Globus pallidus (tissue), 1 donor: ENCODE data around the gene LKAAEAR1.
"Not testable (repeated sequence)": the region's sequence is repeated elsewhere in the genome, so short reads cannot be mapped to it uniquely, and the experiment has no call there.

Source experiments
- DNase-seq: peaks from one replicate; pipeline ENCODE4 v3.0.0-alpha.2; 2015; ENCODE audit warnings: low spot score

Gene LKAAEAR1, protein sequence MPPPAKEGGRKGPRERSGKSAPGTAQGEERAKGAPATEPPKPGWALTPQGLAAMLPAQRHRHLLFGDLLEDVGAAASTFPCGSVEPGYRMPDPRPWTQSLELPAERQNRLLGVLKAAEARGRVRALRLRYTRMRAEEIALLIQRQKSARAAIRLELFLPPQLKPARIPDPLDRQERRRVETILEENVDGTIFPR

DNA sequence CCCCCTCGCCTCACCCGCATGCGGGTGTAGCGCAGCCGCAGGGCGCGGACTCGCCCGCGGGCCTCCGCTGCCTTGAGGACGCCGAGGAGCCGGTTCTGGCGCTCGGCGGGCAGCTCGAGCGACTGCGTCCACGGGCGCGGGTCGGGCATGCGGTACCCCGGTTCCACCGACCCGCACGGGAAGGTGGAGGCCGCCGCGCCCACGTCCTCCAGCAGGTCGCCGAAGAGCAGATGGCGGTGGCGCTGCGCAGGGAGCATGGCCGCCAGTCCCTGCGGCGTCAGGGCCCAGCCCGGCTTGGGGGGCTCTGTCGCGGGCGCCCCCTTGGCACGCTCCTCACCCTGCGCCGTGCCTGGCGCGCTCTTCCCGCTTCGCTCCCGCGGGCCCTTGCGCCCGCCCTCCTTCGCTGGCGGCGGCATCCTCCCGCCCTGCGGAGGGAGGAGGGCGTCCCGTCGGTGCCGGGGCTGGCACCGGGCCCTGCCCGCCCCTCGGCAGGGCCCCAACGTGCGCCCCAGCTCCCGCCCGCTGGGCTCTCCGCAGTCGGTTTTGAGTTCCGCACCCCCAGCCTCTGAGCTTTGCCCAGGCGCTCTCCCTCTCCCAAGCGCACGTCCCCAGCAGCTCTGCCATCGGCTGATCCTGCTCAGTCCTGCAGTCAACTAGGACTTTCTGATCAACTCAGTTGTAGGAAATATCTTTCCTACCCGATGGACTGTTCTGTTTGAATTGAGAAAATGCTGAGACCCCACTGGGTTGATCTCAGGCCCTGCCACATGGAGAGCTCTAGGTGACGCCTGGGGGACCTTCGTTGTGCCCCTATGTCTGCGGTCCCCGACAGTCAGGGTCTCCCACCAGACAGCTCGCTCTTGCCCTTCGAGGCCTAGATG is at the start of gene LKAAEAR1:
Gene LKAAEAR1, minus strand, starts transcription at position 595 of the 881 bp plus-strand sequence. Its CDS starts 179 bp downstream, at position 416.
- DNase-seq: no peak

DNA sequence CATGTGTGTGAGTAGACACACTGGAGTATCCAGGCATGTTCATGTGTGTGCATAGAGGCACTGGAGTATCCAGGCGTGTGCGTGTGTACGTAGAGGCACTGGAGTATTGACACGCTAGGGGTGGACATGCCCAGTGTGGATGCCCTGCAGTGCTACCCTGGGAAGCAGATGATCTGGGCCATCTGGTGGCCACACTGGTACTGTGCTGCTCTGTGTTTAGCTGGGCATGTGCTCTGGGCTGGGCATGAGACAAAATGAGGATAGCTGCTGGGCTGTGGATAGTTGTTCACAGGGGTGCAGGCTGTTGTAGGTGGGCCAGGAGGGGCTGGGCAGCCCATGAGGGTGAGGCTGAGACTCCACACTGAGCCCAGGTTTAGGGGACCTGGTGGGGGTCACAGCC is 47.2 kb upstream of the LKAAEAR1 start:
- no peak for DNase-seq

DNA sequence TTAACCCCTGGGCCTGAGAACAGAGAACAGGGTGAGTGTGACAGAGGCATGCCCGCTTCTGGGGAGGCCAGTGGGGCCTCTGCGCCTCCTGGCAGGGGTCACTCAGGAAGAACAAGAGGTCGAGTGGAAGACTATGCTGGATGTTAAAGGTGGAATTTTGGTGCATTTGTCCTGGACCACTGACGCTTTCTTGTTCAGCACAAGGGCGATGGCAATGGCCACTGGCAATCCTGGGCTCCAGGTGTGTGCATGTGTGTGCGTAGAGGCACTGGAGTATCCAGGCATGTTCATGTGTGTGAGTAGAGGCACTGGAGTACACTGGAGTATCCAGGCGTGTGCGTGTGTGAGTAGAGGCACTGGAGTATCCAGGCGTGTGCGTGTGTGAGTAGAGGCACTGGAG is 46.7 kb upstream of the LKAAEAR1 start:
- no peak for DNase-seq

DNA sequence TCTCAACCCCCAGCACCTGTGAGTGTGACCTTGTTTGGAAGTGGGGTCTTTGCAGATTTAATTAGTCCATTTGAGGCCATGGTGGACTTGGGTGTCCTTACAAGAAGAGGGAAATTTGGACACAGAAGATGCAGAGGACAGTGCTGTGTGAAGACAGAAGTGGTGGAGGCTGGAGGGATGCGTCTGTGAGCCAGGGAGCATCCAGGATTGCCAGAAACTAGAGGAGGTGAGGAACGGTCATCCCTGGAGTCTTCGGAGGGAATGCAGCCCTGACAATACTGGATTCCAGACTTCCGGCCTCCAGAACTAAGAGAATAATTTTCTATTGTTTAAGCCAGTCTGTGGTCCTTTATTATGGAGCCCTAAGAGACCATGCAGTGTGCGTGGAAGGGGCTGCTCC is 46.1 kb upstream of the LKAAEAR1 start:
- DNase-seq: no peak

DNA sequence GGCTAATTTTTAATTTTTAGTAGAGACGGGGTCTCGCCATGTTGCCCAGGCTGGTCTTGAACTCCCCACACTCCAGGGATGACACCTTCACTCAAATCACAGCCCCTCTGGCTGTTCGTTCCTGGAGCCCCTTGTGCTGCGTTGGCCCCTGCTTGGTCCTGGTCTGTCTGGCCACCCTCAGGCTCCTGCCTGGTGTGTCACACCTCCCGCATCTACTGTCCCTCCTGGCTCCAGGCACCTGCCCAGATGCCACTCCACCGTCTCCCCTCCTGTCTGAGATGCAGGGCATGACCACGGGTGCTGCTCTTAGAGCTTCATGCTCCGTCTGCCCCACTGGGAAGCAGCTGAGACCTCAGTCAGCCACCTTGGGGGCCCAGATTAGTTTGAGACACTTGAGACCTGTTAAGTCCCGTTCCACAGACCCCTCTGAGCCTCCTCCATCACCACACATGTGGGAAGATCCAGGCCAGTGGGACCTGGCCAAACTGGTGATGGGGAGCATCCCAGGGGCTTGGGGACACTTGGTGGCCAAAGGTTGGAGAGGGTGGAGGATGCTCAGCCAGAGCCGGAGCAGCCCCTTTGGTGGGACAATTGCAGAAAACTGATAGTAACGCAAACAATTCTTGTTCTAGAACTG is 45.1 kb upstream of the LKAAEAR1 start:
- DNase-seq: no peak

DNA sequence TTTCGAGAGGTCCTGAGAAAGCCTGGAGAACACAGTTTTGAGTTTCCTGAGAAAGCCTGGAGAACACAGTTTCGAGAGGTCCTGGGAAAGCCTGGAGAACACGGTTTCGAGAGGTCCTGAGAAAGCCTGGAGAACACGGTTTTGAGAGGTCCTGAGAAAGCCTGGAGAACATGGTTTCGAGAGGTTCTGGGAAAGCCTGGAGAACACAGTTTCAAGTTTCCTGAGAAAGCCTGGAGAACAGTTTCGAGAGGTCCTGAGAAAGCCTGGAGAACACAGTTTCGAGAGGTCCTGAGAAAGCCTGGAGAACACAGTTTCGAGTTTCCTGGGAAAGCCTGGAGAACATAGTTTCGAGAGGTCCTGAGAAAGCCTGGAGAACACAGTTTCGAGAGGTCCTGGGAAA is 39.3 kb upstream of the LKAAEAR1 start:
- DNase-seq: not testable (repeated sequence)

DNA sequence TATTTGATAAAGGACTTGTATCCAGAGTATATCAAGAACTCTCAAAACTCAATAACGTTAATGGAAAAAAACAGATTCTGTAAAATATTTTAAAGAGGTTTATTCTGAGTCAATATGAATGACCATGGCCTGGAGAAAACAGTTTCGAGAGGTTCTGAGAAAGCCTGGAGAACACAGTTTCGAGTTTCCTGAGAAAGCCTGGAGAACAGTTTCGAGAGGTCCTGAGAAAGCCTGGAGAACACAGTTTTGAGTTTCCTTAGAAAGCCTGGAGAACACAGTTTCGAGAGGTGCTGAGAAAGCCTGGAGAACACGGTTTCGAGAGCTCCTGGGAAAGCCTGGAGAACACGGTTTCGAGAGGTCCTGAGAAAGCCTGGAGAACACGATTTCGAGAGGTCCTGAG is 38.7 kb upstream of the LKAAEAR1 start:
- not testable (repeated sequence) for DNase-seq

DNA sequence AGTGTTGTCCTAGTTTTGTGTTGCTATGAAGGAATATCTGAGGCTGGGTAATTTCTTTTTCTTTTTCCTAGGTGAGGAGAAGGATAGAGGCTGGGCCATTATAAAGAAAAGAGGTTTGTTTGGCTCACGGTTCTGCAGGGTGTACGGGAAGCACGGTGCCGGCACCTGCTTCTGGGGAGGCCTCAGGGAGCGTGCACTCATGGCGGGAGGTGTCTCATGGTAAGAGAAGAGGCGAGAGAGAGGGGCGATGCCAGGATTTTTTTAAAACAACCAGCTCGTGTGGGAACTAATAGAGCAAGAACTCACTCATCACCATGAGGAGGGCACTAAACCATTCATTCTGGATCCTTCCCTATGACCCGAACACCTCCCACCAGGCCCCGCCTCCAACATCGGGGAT is 37.4 kb upstream of the LKAAEAR1 start:
- no peak for DNase-seq

DNA sequence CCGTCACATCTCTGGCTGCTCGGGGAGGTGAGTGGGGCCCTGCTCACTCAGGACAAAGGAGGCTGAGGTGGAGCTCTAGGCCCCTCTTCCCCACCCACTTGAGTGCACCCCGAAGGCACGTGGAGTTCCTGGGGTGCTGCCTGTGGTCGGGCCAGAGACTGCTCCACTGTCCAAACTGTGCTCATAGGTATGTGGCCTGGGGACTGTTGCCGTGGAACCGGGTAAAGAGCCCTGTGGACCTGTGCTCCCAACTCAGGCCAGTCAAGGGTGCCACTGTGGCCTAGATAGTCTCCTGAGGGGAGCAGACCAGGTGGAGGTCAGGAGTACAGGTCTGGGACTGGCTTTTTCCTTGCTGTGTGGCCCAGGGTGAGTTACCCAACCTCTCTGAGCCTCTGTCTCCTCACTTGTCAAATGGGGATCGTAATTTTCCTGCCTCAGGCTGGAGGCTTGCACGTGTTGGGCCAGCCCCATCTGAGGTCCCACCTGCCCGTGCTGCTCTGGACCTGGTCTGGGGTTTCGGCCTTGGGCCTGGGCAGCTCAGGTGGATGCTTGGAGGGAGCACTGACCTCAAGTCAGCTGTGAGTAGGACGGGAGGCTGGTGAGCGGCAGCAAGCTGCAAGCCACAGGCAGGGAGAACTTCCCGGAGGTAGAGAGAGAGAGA is 35.6 kb upstream of the LKAAEAR1 start:
- no peak for DNase-seq

DNA sequence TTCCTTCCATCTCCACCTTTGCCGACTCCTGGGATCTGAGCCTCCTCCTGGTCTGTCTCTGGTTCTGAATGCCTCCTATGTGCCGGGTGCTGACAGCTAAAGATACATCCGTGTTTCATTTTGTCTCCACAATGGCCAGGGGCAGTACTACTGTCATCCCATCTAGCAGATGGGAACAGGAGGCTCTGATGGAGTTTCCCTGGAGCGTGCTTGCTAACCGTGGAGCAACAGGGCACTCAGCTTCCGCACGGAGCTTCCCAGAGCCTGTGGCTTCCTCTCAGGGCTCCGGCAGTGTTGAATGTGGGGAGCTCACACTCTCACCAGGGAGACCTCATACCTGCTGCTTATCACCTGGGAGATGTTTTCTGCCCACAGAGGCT is 35.1 kb upstream of the LKAAEAR1 start:
- no peak for DNase-seq

DNA sequence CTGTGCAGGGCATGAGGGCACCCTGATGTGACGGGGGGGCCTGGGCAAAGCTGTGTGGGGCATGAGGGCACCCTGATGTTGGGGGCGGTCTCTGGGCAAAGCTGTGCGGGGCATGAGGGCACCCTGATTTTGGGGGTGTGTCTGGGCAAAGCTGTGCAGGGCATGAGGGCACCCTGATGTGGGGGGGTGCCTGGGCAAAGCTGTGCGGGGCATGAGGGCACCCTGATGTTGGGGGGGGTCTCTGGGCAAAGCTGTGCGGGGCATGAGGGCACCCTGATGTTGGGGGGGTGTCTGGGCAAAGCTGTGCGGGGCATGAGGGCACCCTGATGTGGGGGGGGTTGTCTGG is 33.2 kb upstream of the LKAAEAR1 start:
- DNase-seq: not testable (repeated sequence)

DNA sequence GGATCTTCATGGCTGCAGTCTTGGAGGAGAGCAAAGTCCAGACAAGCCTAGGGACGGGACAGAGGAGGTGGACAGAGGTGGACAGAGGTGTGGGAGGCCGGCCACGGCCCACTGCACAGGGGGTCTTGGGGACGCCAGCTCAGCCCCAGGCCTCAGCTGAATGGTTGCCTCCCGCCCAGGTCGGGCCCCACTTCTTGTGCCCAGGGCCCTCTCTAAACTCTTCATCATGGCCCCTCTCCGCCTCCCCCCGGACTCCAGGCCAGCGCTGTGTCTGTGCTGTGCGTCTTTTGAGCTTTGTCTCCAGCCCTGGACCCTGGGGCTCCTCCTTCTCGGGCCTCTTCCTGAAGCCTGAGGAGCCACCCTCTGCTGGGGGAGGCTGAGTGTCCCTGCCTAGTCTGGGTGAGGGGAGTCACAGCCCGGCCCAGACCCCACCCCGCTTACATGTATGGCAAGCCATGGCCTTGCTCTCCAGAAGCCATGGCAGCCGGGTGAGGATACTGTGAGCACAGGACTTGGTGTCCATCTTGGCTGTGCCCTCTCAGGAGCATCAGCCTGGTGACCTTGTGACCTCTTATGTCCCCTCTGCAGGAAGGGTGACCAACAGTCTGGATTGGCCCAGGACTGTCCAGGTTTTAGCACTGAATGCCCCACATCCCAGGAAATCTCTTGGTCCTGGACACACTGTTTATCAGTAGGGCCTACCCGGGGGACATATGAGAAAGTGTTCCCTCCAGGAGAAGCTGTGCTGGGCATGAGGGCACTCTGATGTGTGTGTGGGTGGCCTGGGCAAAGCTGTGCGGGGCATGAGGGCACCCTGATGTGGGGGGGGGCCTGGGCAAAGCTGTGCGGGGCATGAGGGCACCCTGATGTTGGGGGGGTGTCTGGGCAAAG is 32.6 kb upstream of the LKAAEAR1 start:
- no peak for DNase-seq

DNA sequence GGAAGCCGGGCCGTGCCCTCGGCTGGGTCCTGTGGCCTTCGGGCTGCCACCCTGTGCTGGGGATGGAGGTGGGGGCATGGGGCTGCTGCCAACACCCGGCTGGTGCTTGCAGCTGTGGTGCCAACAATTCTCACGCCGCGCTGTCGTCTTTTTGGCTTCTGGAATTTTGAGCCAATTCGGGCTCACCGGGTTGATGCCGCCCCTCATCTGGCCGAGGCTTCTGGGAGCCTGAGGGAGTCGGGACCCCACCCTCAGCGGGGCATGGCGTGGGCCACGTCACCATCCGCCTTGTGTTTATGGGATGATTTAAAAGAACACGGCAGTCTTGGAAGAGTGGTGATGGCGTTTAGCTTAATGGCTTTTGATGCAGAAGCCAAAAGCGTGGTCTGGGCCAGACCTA is 31.8 kb upstream of the LKAAEAR1 start:
- DNase-seq: no peak

DNA sequence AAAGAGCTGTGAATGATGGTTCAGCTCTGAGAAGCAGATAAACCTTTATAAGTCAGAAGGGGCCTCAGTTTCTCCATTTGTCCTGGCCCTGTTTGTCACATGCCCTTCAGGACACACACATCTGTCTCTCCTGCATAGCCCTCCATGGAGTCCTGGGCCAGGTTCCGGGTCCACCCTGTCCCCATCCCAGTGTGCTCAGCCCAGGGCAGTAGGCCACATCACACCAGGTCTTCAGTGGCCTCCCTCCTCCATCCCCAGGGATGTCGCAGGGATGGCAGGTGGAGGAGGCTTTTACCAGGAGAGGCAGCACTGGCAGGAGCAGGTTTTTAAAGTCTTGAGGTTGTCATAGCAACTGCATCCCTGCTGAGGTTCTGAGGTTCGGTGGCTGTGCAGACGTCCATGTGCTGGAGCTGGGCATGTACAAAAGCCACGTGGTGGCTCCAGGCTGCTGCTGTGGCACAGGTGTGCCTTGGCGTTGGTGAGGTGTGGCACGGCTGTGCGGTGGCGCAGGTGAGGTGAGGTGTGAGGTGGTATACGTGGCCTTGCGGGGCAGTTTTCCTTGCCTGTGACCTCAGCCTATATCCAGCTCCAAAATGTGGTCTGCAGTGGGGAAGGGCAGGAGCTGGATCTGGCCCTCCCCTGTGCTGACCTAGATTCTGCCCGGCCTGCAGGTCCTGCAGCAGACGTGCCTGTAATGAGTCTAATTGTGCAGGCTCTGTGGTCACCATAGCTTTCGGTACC is 31.1 kb upstream of the LKAAEAR1 start:
- DNase-seq: no peak

DNA sequence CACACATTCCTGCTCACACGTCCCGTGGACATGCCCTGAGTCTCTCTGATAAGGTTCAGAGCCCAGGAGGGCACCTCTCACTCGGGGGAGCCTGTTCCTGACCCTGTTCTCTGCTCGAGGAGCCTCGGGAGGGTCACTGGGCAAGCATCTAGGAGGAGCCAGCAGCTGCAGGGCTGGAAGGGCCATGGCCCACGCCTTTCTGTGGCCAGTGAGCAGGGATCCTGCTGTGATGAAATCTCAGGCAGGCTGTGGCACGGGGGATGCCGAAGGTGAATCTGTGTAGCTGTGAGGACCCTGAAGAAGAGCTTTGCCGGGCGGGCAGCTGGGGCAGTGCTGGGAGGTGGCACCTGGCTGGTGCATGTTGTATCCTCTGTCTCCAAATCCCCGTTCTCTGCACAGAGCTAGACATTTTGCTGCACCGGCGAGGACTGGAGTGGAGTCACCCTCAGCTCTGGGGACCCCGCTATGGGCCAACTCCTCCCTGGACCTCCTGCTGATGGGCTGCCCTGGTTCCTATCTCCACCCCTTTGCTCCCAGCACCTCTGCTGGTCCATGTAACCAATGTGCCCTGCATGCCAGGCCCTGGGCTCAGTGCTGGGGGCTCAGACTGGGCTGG is 30.3 kb upstream of the LKAAEAR1 start:
- no peak for DNase-seq

DNA sequence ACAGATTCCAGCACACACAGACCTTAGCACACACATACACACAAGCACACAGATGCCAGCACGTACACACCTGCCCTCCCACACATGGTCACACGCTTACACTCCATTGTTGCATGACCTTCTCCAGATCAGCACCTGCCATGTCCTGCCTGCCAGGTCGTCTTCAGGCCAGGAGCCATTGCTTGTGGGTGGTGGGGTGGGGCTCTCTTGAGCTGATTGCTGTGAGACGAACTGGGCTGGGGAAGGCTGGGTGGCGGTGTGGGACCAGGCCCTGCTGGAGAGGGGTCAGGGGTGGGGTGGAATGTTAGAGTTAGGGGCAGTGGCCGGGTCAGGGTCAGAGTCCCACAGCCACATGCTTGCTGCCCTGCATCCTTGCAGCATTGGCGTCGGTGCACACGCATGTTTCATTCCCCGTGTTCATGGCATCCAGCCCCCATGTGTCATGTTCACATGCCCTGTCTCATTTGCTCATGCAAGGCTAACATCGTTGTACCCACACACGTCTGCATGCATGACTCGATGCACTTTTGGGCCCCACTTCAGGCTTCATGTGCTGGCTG is 29.7 kb upstream of the LKAAEAR1 start:
- no peak for DNase-seq

DNA sequence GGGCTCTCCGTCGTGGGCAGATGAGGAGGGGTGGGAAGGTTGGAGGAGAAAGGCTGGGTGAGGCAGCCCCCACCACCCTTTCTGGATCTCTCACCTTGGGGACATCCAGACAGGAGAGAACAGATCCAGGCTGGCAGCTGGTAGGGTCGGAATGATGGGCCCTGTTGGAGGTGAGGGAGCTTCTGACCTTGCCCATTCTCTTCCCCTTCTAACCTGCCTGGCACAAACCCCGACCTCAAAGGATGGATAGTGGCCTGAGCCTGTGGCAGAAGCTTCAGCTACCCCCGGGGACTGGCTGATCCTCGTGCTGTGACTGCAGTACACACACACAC is 29.2 kb upstream of the LKAAEAR1 start:
- no peak for DNase-seq

DNA sequence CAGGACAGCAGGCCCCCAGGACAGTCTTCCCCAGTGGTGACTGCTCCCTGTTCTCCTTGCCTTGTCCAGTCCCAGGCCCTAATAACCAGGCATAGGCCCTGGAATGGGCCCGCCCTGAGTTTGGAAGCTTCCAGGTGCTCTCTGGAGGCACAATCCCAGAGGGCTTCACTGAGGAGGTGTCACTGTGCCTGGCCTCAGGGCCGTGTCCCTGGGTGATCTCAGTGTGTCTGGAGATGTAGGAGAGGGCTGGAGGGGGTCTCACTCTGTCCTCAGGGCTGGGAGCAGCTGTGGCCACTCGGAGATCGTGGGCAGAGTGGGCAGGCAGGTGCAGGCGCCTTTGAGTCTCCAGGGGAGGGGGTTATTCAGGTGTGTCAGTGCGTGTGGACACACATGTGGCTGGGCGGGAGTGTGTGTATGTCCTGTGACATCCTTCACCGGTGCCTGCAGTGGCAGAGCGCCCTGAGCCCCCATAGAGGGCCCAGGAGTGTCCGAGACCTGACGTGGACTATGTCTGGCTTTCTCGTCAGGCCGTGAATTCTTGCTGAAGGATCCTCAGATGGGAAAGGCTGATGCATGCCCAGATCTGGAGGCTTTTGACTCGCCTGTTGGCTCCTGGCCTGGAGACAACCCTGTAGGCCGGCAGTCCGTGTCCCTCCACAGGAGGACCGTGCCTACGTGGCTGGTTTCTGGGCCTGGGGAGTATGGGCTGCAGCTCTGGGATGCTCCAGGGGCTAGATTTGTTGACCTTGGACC is 28.7 kb upstream of the LKAAEAR1 start:
- no peak for DNase-seq

DNA sequence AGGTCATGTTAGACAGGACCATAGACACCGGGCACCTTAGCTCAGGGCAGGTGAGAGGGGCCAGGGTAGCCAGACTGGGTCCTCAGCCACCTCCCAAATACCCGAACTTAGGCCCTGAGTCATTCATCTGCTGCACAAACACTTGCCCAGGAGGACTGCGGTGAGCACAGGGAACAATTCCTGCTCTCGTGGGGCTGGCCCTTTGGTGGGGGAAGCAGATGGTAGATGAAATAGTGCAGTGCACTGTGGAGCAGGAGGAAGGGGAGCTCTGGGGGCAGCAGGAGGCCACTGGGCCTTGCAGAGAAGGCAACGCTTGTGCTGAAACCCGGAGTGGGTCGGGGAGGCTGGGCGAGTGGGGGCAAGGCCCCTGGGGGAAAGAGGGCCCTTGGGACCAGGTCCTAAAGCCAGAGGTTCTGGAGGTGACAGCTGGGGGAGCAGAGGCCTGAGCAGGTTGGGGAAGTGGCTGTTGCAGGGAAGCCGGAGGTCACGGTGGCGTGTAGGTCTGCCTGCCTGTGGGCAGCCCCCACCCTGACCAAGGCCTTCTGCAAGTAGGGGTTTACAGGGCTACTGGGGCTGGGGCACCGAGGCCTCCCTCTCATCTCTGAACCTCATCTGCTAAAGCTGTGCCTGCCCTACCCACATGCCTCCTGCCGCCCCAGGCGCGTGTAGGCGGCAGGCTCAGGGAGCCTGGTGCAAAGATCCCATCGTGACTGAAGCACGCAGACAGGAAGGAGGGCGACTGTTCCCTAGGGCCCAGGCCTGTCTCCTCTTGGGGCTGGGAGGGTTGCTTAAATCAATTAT is 27.8 kb upstream of the LKAAEAR1 start:
- DNase-seq: no peak
